Left ventricle myocardium inferior (tissue), 1 donor: ENCODE results near the gene DOCK9. TPM values are rescaled to one million over a fixed set of nuclear protein-coding genes. Genes with fewer than 3 reads are reported as not detected.
A peak's percentile ranks its signal among the peaks of the same experiment; 100 is the strongest.

Experiments
- DNase-seq: peaks from one replicate; pipeline ENCODE4 v3.0.0-alpha.2; 2020
- H3K27ac ChIP-seq: fragments of 200-600 bp; replicated peaks from 2 replicates; pipeline ENCODE4 v1.8.0; 2021
- H3K27me3 ChIP-seq: fragments of 200-600 bp; 2 replicates; pipeline ENCODE4 v1.8.0; 2021; ENCODE audit warnings: low read depth
- H3K36me3 ChIP-seq: fragments of 200-600 bp; 2 replicates; pipeline ENCODE4 v1.8.0; 2021
- H3K4me1 ChIP-seq: fragments of 200-600 bp; 2 replicates; pipeline ENCODE4 v1.8.0; 2021
- H3K4me3 ChIP-seq: fragments of 200-600 bp; 2 replicates; pipeline ENCODE4 v1.8.0; 2021; ENCODE audit warnings: mild to moderate bottlenecking, moderate library complexity
- H3K9me3 ChIP-seq: fragments of 200-600 bp; replicated peaks from 2 replicates; pipeline ENCODE4 v1.8.0; 2021
- intact Hi-C: fragments of 100-400 bp; cut with micrococcal nuclease; formaldehyde crosslinking; loops from one replicate; pipeline ENCODE4 v1.11.0; 2022
- total RNA-seq: library from RNA; stranded (reverse); fragmentation: NEBNext Ultra II Directional; extraction: Animal tissue kit (Norgen Biotek cat#: 25700); gene quantifications from one replicate; pipeline ENCODE4 v1.2.1, GENCODE V29; 2021
- TF ChIP-seq, protein P1 (sequence below): fragments of 200-600 bp; IDR thresholded peaks from 2 replicates; pipeline ENCODE4 v1.8.0; 2021; ENCODE audit warnings: antibody characterized with exemption, mild to moderate bottlenecking, borderline replicate concordance
- donor health status: DM: no; HTN: yes; CAD: no; lungs with severe emphysema.

DOCK9 gene
- total RNA-seq, 1 donor from 2014 or later: 36.8 TPM

GRCh38 chr13:98915563-98915962 is 62.3 kb downstream of the DOCK9 start:
- H3K27ac ChIP-seq: peak overlapping the region; percentile 75
- H3K36me3 ChIP-seq: peaks cover 33% of the 10 kb centered on the region
- TF ChIP-seq, protein P1, sequence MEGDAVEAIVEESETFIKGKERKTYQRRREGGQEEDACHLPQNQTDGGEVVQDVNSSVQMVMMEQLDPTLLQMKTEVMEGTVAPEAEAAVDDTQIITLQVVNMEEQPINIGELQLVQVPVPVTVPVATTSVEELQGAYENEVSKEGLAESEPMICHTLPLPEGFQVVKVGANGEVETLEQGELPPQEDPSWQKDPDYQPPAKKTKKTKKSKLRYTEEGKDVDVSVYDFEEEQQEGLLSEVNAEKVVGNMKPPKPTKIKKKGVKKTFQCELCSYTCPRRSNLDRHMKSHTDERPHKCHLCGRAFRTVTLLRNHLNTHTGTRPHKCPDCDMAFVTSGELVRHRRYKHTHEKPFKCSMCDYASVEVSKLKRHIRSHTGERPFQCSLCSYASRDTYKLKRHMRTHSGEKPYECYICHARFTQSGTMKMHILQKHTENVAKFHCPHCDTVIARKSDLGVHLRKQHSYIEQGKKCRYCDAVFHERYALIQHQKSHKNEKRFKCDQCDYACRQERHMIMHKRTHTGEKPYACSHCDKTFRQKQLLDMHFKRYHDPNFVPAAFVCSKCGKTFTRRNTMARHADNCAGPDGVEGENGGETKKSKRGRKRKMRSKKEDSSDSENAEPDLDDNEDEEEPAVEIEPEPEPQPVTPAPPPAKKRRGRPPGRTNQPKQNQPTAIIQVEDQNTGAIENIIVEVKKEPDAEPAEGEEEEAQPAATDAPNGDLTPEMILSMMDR: no peak
- intact Hi-C loops: loop anchor here (10.0 kb wide), 1 partner anchor 59 kb away; the partner anchor contains the start of gene DOCK9
- H3K9me3 ChIP-seq: no peaks in the 10 kb centered on the region
- no peaks in the 10 kb centered on the region for H3K27me3 ChIP-seq
- DNase-seq: no peak
- no peak overlapping the region for H3K4me3 ChIP-seq
- H3K4me1 ChIP-seq: peaks cover 82% of the 10 kb centered on the region

GRCh38 chr13:98913741-98914140 is 64.1 kb downstream of the DOCK9 start:
- peak overlapping the region; percentile 75 for H3K27ac ChIP-seq
- no peak for DNase-seq

GRCh38 chr13:98912846-98913245 is 65.0 kb downstream of the DOCK9 start:
- TF ChIP-seq, protein P1: no peak
- Histone ChIP-seq H3K27ac (peak overlapping the region; percentile 75), H3K27me3 (no peaks in the 10 kb centered on the region), H3K4me1 (peaks cover 78% of the 10 kb centered on the region), H3K9me3 (no peaks in the 10 kb centered on the region), H3K36me3 (peaks cover 17% of the 10 kb centered on the region), H3K4me3 (no peak overlapping the region)
- no peak for DNase-seq
- intact Hi-C loops: loop anchor here (10.0 kb wide), 1 partner anchor 62 kb away; the partner anchor contains the start of gene DOCK9

More at GRCh38 chr13:98913741-98914140, 64.1 kb downstream of the DOCK9 start:
- Histone ChIP-seq H3K27me3 (no peaks in the 10 kb centered on the region), H3K9me3 (no peaks in the 10 kb centered on the region), H3K36me3 (peaks cover 20% of the 10 kb centered on the region), H3K4me3 (no peak overlapping the region), H3K4me1 (peaks cover 85% of the 10 kb centered on the region)
- intact Hi-C loops: loop anchor here (10.0 kb wide), 1 partner anchor 61 kb away; the partner anchor contains the start of gene DOCK9
- TF ChIP-seq, protein P1: no peak

- peak overlapping the region; percentile 75 for H3K27ac ChIP-seq
- no peaks in the 10 kb centered on the region for H3K27me3 ChIP-seq
- peaks cover 55% of the 10 kb centered on the region for H3K4me1 ChIP-seq
- H3K4me3 ChIP-seq: no peak overlapping the region
- peaks cover 23% of the 10 kb centered on the region for H3K36me3 ChIP-seq
- intact Hi-C loops: loop anchor here (10.0 kb wide), 1 partner anchor 64 kb away; the partner anchor contains the start of gene DOCK9
- no peak for DNase-seq
- H3K9me3 ChIP-seq: no peaks in the 10 kb centered on the region
- TF ChIP-seq, protein P1: no peak
These were observed 67.3 kb downstream of the DOCK9 start for GRCh38 chr13:98910501-98910951.

- DNase-seq: no peak
- Histone ChIP-seq H3K27ac (peak overlapping the region; percentile 75), H3K36me3 (peaks cover 12% of the 10 kb centered on the region), H3K4me1 (peaks cover 44% of the 10 kb centered on the region), H3K9me3 (no peaks in the 10 kb centered on the region), H3K27me3 (no peaks in the 10 kb centered on the region), H3K4me3 (no peak overlapping the region)
- intact Hi-C loops: loop anchor here (10.0 kb wide), 1 partner anchor 126 kb away; no protein-coding TSS in a partner anchor
- TF ChIP-seq, protein P1: no peak
These were observed 68.8 kb downstream of the DOCK9 start for GRCh38 chr13:98909016-98909415.
